Astrocyte (in vitro differentiated cells and primary cell): ENCODE results near the gene HMG20A. TPM values are rescaled to one million over a fixed set of nuclear protein-coding genes. Genes with fewer than 3 reads are reported as not detected.
"Not testable (repeated sequence)": the region's sequence is repeated elsewhere in the genome, so short reads cannot be mapped to it uniquely, and the experiment has no call there.

Experiments used
- DNase-seq: peaks from one replicate; pipeline ENCODE4 v3.0.0-alpha.2; 2010; ENCODE audit warnings: low read depth
- FAIRE-seq: peaks from 2 replicates; lab custom pipeline; 2011; peaks lifted over from hg19 to GRCh38; lab: Jason Lieb, UNC
- H2AFZ ChIP-seq: 2 replicates; pipeline ENCODE4 v1.6.0; 2012; ENCODE audit warnings: low read depth, low read length, inconsistent platforms
- H3K27ac ChIP-seq: 2 replicates; pipeline ENCODE4 v1.5.1; 2011; ENCODE audit warnings: low read depth, low read length, inconsistent platforms
- H3K27me3 ChIP-seq: 2 replicates; pipeline ENCODE4 v1.6.0; 2011; ENCODE audit warnings: low read length, inconsistent platforms; ENCODE audit not compliant: insufficient read depth
- H3K36me3 ChIP-seq: 2 replicates; pipeline ENCODE4 v1.5.1; 2011; ENCODE audit warnings: low read length, inconsistent platforms; ENCODE audit not compliant: insufficient read depth
- H3K4me1 ChIP-seq: 2 replicates; pipeline ENCODE4 v1.5.1; 2011; ENCODE audit warnings: low read length, inconsistent platforms; ENCODE audit not compliant: insufficient read depth
- H3K4me2 ChIP-seq: 2 replicates; pipeline ENCODE4 v1.6.0; 2012; ENCODE audit warnings: low read length, inconsistent platforms
- H3K4me3 ChIP-seq: 2 replicates; pipeline ENCODE4 v1.5.1; 2011; ENCODE audit warnings: low read depth, mild to moderate bottlenecking, low read length, inconsistent platforms; ENCODE audit not compliant: insufficient read depth
- H3K79me2 ChIP-seq: 2 replicates; pipeline ENCODE4 v1.6.0; 2012; ENCODE audit warnings: mild to moderate bottlenecking, low read length, inconsistent platforms; ENCODE audit not compliant: insufficient read depth
- H3K9ac ChIP-seq: 2 replicates; pipeline ENCODE4 v1.6.0; 2012; ENCODE audit warnings: mild to moderate bottlenecking, low read length, inconsistent platforms
- H3K9me3 ChIP-seq: 2 replicates; pipeline ENCODE4 v1.5.1; 2012; ENCODE audit warnings: low read depth, mild to moderate bottlenecking, low read length, inconsistent platforms; ENCODE audit not compliant: insufficient read depth
- H4K20me1 ChIP-seq: 2 replicates; pipeline ENCODE4 v1.6.0; 2012; ENCODE audit warnings: low read length, inconsistent platforms; ENCODE audit not compliant: insufficient read depth
- H3K27ac Mint-ChIP-seq: one replicate; pipeline ENCODE4 v1.8.0; 2021; ENCODE audit warnings: mild to moderate bottlenecking, mixed read lengths; ENCODE audit not compliant: unreplicated experiment
- H3K27me3 Mint-ChIP-seq: one replicate; pipeline ENCODE4 v1.8.0; 2021; ENCODE audit warnings: low read depth, mixed read lengths; ENCODE audit not compliant: unreplicated experiment
- H3K36me3 Mint-ChIP-seq: one replicate; pipeline ENCODE4 v1.8.0; 2021; ENCODE audit warnings: low read depth, mixed read lengths; ENCODE audit not compliant: unreplicated experiment
- H3K4me1 Mint-ChIP-seq: one replicate; pipeline ENCODE4 v1.8.0; 2021; ENCODE audit warnings: low read depth, mixed read lengths; ENCODE audit not compliant: unreplicated experiment
- H3K4me3 Mint-ChIP-seq: one replicate; pipeline ENCODE4 v1.8.0; 2021; ENCODE audit warnings: mild to moderate bottlenecking, moderate library complexity, mixed read lengths; ENCODE audit not compliant: unreplicated experiment
- H3K9me3 Mint-ChIP-seq: one replicate; pipeline ENCODE4 v1.8.0; 2021; ENCODE audit warnings: mild to moderate bottlenecking, mixed read lengths; ENCODE audit not compliant: unreplicated experiment
- CTCF ChIP-seq: IDR thresholded peaks from 2 replicates; pipeline ENCODE4 v1.5.1; 2011; ENCODE audit warnings: low read depth, mild to moderate bottlenecking, inconsistent platforms, low read length, moderate library complexity; ENCODE audit not compliant: insufficient read depth
- EZH2 ChIP-seq: IDR thresholded peaks from 2 replicates; pipeline ENCODE4 v1.6.1; 2012; ENCODE audit warnings: mild to moderate bottlenecking, low read length, inconsistent platforms; ENCODE audit not compliant: insufficient read depth
- total RNA-seq: library from RNA; stranded (reverse); gene quantifications from 2 replicates; pipeline ENCODE4 v1.2.1, GENCODE V29; 2021

Gene HMG20A
- total RNA-seq, 1 donor from 2014 or later: 47.4 TPM

- H3K36me3 Mint-ChIP-seq: peaks cover 8% of the 10 kb centered on the region
- no peak for FAIRE-seq
Observed at GRCh38 chr15:77400258-77400657, 20.4 kb upstream of the HMG20A start.

GRCh38 chr15:77402740-77403379 is 17.8 kb upstream of the HMG20A start:
- H4K20me1 ChIP-seq: peaks cover 79% of the 10 kb centered on the region
- peak overlapping the region; percentile 68 for H3K4me2 ChIP-seq
- H3K4me3 ChIP-seq: peak overlapping the region; percentile 5
- Mint-ChIP-seq H3K4me3 (no peak overlapping the region), H3K9me3 (peaks cover 4% of the 10 kb centered on the region), H3K27ac (peak overlapping the region; percentile 5), H3K27me3 (no peaks in the 10 kb centered on the region), H3K36me3 (peaks cover 14% of the 10 kb centered on the region), H3K4me1 (peaks cover 7% of the 10 kb centered on the region)
- no peak for TF ChIP-seq EZH2
- no peak for TF ChIP-seq CTCF
- no peak overlapping the region for H3K9ac ChIP-seq
- no peak overlapping the region for H2AFZ ChIP-seq
- H3K27me3 ChIP-seq: no peaks in the 10 kb centered on the region
- peaks cover 8% of the 10 kb centered on the region for H3K4me1 ChIP-seq
- H3K36me3 ChIP-seq: no peaks in the 10 kb centered on the region
- H3K27ac ChIP-seq: peak overlapping the region; percentile 21
- FAIRE-seq (peak; percentile 67), DNase-seq (peak; percentile 71)
- H3K79me2 ChIP-seq: peaks cover 93% of the 10 kb centered on the region
- no peaks in the 10 kb centered on the region for H3K9me3 ChIP-seq

More at GRCh38 chr15:77400258-77400657, 20.4 kb upstream of the HMG20A start:
- TF ChIP-seq EZH2 (no peak), CTCF (no peak)
- Histone ChIP-seq H4K20me1 (peaks cover 82% of the 10 kb centered on the region), H3K36me3 (no peaks in the 10 kb centered on the region), H3K9ac (no peak overlapping the region), H3K4me3 (no peak overlapping the region), H3K27ac (no peak overlapping the region), H2AFZ (no peak overlapping the region), H3K9me3 (no peaks in the 10 kb centered on the region), H3K27me3 (no peaks in the 10 kb centered on the region), H3K4me2 (no peak overlapping the region), H3K79me2 (peaks cover 91% of the 10 kb centered on the region), H3K4me1 (peaks cover 8% of the 10 kb centered on the region)
- no peaks in the 10 kb centered on the region for H3K9me3 Mint-ChIP-seq
- no peak overlapping the region for H3K4me3 Mint-ChIP-seq
- no peak for DNase-seq
- no peak overlapping the region for H3K27ac Mint-ChIP-seq
- H3K4me1 Mint-ChIP-seq: peaks cover 7% of the 10 kb centered on the region
- no peaks in the 10 kb centered on the region for H3K27me3 Mint-ChIP-seq

DNA sequence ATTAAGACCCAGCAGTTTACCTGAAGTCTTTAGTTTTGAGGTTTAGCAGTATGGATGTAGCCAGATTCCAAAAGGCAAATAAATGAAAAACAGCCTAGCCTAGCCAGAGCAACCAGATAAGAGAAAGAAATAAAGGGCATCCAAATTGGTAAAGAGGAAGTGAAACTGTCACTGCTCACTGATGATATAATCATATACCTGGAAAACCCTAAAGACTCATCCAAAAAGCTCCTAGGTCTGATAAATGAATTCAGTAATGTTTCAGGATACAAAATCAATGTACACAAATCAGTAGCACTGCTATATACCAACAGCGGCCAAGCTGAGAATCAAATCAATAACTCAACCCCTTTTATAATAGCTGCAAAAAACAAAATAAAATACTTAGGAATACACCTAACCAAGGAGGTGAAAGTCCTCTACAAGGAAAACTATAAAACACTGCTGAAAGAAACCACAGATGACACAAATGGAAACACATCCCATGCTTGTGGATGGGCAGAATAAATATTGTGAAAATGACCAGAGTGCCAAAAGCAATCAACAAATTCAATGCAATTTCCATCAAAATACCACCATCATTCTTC is 14.4 kb upstream of the HMG20A start:
- not testable (repeated sequence) for FAIRE-seq, H3K9ac ChIP-seq, H3K36me3 Mint-ChIP-seq, H3K4me3 ChIP-seq, H3K4me3 Mint-ChIP-seq, H3K4me2 ChIP-seq, H3K27ac ChIP-seq, H3K9me3 Mint-ChIP-seq, H3K27me3 ChIP-seq, H3K36me3 ChIP-seq, H3K27ac Mint-ChIP-seq, H3K9me3 ChIP-seq, H2AFZ ChIP-seq, H3K27me3 Mint-ChIP-seq, H3K4me1 ChIP-seq, DNase-seq
- H3K79me2 ChIP-seq: peaks cover 93% of the 10 kb centered on the region
- peaks cover 15% of the 10 kb centered on the region for H3K4me1 Mint-ChIP-seq
- H4K20me1 ChIP-seq: peaks cover 80% of the 10 kb centered on the region
